K562 (cell line): ENCODE measurements around the gene CNTN4. TPM values are rescaled to one million over a fixed set of nuclear protein-coding genes. Genes with fewer than 3 reads are reported as not detected.

Source experiments
- ATAC-seq: fragments of 200-7000 bp; cut with Tn5 transposase; 3 replicates; pipeline ENCODE4 v1.9.1; 2020; ENCODE audit warnings: moderate library complexity
- BruUV-seq: library from RNA; stranded (reverse); fragments of 400-500 nt; replicated peaks from 2 replicates; lab custom pipeline; 2021; lab: Mats Ljungman, UMichigan
- CTCF ChIA-PET: fragments of 300-600 bp; formaldehyde crosslinking; extraction: SDS; loops from one replicate; lab custom pipeline; 2021; ENCODE audit warnings: low intra/inter-chr PET ratio; lab: Yijun Ruan, JAX
- POLR2A ChIA-PET: fragments of 300-600, 350-650 bp; sonication (Branson Sonifier 250); formaldehyde crosslinking; extraction: SDS; loops from one replicate; lab custom pipeline; 2021; ENCODE audit warnings: antibody characterized with exemption, inconsistent platforms; lab: Yijun Ruan, JAX
- DNase-seq, 4 experiments: peaks; one replicate each; pipeline versions ENCODE4 v3.0.0 to v3.0.0-alpha.2; 2011 to 2018; ENCODE audit warnings: low spot score in 3 of 4, mixed read lengths in 3 of 4; ENCODE audit errors: extremely low read depth in 1 of 4
- FAIRE-seq: peaks from 2 replicates; lab custom pipeline; 2011; peaks lifted over from hg19 to GRCh38; lab: Jason Lieb, UNC
- H2AFZ ChIP-seq: 2 replicates; pipeline ENCODE4 v1.6.0; 2011; ENCODE audit warnings: low read depth, low read length, control low read depth, inconsistent platforms
- H3K27ac ChIP-seq: fragments of 200-600 bp; 3 replicates; pipeline ENCODE4 v1.8.0; 2011; ENCODE audit warnings: low read depth, mild to moderate bottlenecking, control low read depth, inconsistent platforms, low read length, moderate library complexity, mixed read lengths; ENCODE audit errors: extremely low read depth
- H3K27me3 ChIP-seq, 2 experiments: fragments of 300-600 bp in 1 of 2; 2 replicates in 1 of 2; 3 replicates in 1 of 2; pipeline versions ENCODE4 v1.6.0 to v1.8.0; 2011; ENCODE audit warnings: inconsistent platforms in 2 of 2, low read length in 2 of 2, mild to moderate bottlenecking in 1 of 2, mixed read lengths in 1 of 2, moderate library complexity in 1 of 2; ENCODE audit not compliant: control insufficient read depth in 2 of 2, insufficient read depth in 2 of 2
- H3K36me3 ChIP-seq: fragments of 300-600 bp; 3 replicates; pipeline ENCODE4 v1.8.0; 2011; ENCODE audit warnings: mild to moderate bottlenecking, low read length, inconsistent platforms; ENCODE audit not compliant: control insufficient read depth, insufficient read depth
- H3K4me1 ChIP-seq, 2 experiments: fragments of 200-600 bp in 1 of 2; replicated peaks in 1 of 2; 2 replicates in 1 of 2; 3 replicates in 1 of 2; pipeline versions ENCODE4 v1.5.1 to v1.8.0; 2011; ENCODE audit warnings: inconsistent platforms in 2 of 2, low read length in 2 of 2, mild to moderate bottlenecking in 1 of 2, mixed read lengths in 1 of 2, moderate library complexity in 1 of 2; ENCODE audit not compliant: control insufficient read depth in 2 of 2, insufficient read depth in 2 of 2
- H3K4me2 ChIP-seq: 2 replicates; pipeline ENCODE4 v1.6.1; 2011; ENCODE audit warnings: low read length, control low read depth, inconsistent platforms, mixed read lengths; ENCODE audit not compliant: insufficient read depth
- H3K4me3 ChIP-seq: fragments of 200-600 bp; sonication (generic), shearing (Covaris generic); 2 replicates; pipeline ENCODE4 v1.5.1; 2016; ENCODE audit warnings: control low read depth, inconsistent platforms
- H3K79me2 ChIP-seq: fragments of 200-600 bp; 3 replicates; pipeline ENCODE4 v1.8.0; 2011; ENCODE audit warnings: low read length, inconsistent platforms; ENCODE audit not compliant: control insufficient read depth, insufficient read depth
- H3K9ac ChIP-seq, 2 experiments: 2 replicates each; pipeline versions ENCODE4 v1.6.0 to v1.6.1; 2011; ENCODE audit warnings: low read depth in 2 of 2, low read length in 2 of 2, control low read depth in 1 of 2, inconsistent platforms in 1 of 2, mild to moderate bottlenecking in 1 of 2, mixed read lengths in 1 of 2; ENCODE audit not compliant: insufficient read depth in 1 of 2
- H3K9me1 ChIP-seq: one replicate; pipeline ENCODE4 v1.6.0; 2011; ENCODE audit warnings: inconsistent platforms, mild to moderate bottlenecking, low read length, moderate library complexity; ENCODE audit not compliant: control insufficient read depth, insufficient read depth
- H3K9me3 ChIP-seq: replicated peaks from 2 replicates; pipeline ENCODE4 v1.5.1; 2011; ENCODE audit warnings: low read depth, low read length, inconsistent platforms; ENCODE audit not compliant: control insufficient read depth, insufficient read depth
- H4K20me1 ChIP-seq: replicated peaks from 2 replicates; pipeline ENCODE4 v1.6.1; 2011; ENCODE audit warnings: low read length, inconsistent platforms, mixed read lengths; ENCODE audit not compliant: control insufficient read depth, insufficient read depth
- BMI1 ChIP-seq: fragments of 150-350 bp; IDR thresholded peaks from 2 replicates; pipeline ENCODE4 v1.6.1; 2014; ENCODE audit warnings: low read length
- CBFB ChIP-seq: sonication (generic); formaldehyde crosslinking; IDR thresholded peaks from 2 replicates; pipeline ENCODE4 v1.4.0; 2020; ENCODE audit warnings: mild to moderate bottlenecking, missing genetic modification reagents
- EP400 ChIP-seq: fragments of 450-650 bp; IDR thresholded peaks from 2 replicates; pipeline ENCODE4 v1.6.1; 2017; ENCODE audit warnings: antibody characterized with exemption, mild to moderate bottlenecking, moderate library complexity
- ERF ChIP-seq: fragments of 450-650 bp; formaldehyde crosslinking; IDR thresholded peaks from 2 replicates; pipeline ENCODE4 v1.4.0; 2020; ENCODE audit warnings: mild to moderate bottlenecking, mixed read lengths
- FOXO4 ChIP-seq: fragments of 450-650 bp; formaldehyde crosslinking; IDR thresholded peaks from 2 replicates; pipeline ENCODE4 v1.4.0; 2020; ENCODE audit warnings: mild to moderate bottlenecking, moderate library complexity
- GABPB1 ChIP-seq: sonication (generic); formaldehyde crosslinking; IDR thresholded peaks from 2 replicates; pipeline ENCODE4 v1.8.0; 2022; ENCODE audit warnings: mild to moderate bottlenecking, missing genetic modification reagents
- PHB ChIP-seq: fragments of 250-450 bp; sonication (Bioruptor Pico); IDR thresholded peaks from 2 replicates; pipeline ENCODE4 v1.5.0; 2021
- PREB ChIP-seq: sonication (generic); formaldehyde crosslinking; IDR thresholded peaks from 2 replicates; pipeline ENCODE4 v1.8.1; 2023; ENCODE audit warnings: mild to moderate bottlenecking, missing genetic modification reagents
- RCOR1 ChIP-seq, 2 experiments: IDR thresholded peaks; 2 replicates each; pipeline ENCODE4 v1.6.1; 2012; ENCODE audit warnings: low read depth in 2 of 2, low read length in 2 of 2, borderline replicate concordance in 1 of 2, improper control_type of control experiment in 1 of 2
- RUNX1 ChIP-seq: sonication (generic); IDR thresholded peaks from 2 replicates; pipeline ENCODE4 v1.6.1; 2016; ENCODE audit warnings: antibody characterized with exemption, low read depth
- TEAD1 ChIP-seq, 2 experiments: fragments of 450-650 bp in 1 of 2; sonication (generic) in 1 of 2; formaldehyde crosslinking; IDR thresholded peaks; 2 replicates each; pipeline versions ENCODE4 v1.4.0 to v1.8.0; 2020 to 2022; ENCODE audit warnings: mild to moderate bottlenecking in 2 of 2, missing genetic modification reagents in 1 of 2
- TFE3 ChIP-seq: fragments of 450-650 bp; formaldehyde crosslinking; IDR thresholded peaks from 2 replicates; pipeline ENCODE4 v1.4.0; 2020; ENCODE audit warnings: mild to moderate bottlenecking, mixed read lengths
- ZMIZ1 ChIP-seq, 2 experiments: fragments of 150-350 bp in 1 of 2; IDR thresholded peaks; 2 replicates each; pipeline ENCODE4 v1.6.1; 2012 to 2016; ENCODE audit warnings: low read depth in 2 of 2, low read length in 2 of 2, mild to moderate bottlenecking in 1 of 2, moderate library complexity in 1 of 2
- ZNF146 ChIP-seq: IDR thresholded peaks from one replicate; pipeline ENCODE4 v1.6.1; 2018; ENCODE audit warnings: missing compliant biosample characterization; ENCODE audit not compliant: unreplicated experiment
- ZNF695 ChIP-seq: fragments of 450-650 bp; formaldehyde crosslinking; IDR thresholded peaks from 2 replicates; pipeline ENCODE4 v1.4.0; 2020; ENCODE audit warnings: mild to moderate bottlenecking, moderate library complexity
- WGBS: fragments of 100-300 bp; shearing (Covaris generic); methylation state at CpG from one replicate; pipeline ENCODE4 v1.1.6; 2016; ENCODE audit warnings: low coverage, mixed read lengths; ENCODE audit not compliant: insufficient coverage; ENCODE audit errors: missing lambda C conversion rate; 5-methylcytosine and 5-hydroxymethylcytosine counted together
- in situ Hi-C: fragments of 300-500 bp; cut with MboI; formaldehyde crosslinking; loops from 4 replicates; pipeline ENCODE4 v1.15.0; 2018; ENCODE audit warnings: inconsistent platforms, mixed read lengths
- intact Hi-C: fragments of 100-400 bp; cut with micrococcal nuclease; formaldehyde crosslinking; loops from 2 replicates; pipeline ENCODE4 v1.14.2; 2022
- polyA plus RNA-seq, 8 experiments: library from polyadenylated mRNA; depleted of rRNA in 4 of 8; stranded (reverse) in 5 of 8; unstranded in 3 of 8; fragments of >200 nt; fragmentation: Nextera tagmentation in 2 of 8; fragmentation: Illumina TruSeq in 1 of 8; extraction: Ambion mirVana in 2 of 8; extraction: Trizol in 1 of 8; gene quantifications; 2 replicates each; pipeline versions ENCODE4 v1.2.1 to v1.2.3, GENCODE V29; 2011 to 2014; ENCODE audit warnings: inconsistent platforms in 1 of 8, missing spikeins in 1 of 8
- total RNA-seq, 7 experiments: library from RNA; depleted of rRNA in 6 of 7; stranded (reverse); fragments of >200 nt in 6 of 7; fragmentation: Illumina TruSeq in 2 of 7; extraction: Trizol in 2 of 7; gene quantifications; 2 replicates each; pipeline versions ENCODE4 v1.2.1 to v1.2.3, GENCODE V29; 2011 to 2021; ENCODE audit warnings: low replicate concordance in 1 of 7

CNTN4 gene
- total and polyA plus RNA-seq, 9 of the 15 experiments (the other 6 are each of a cell fraction or from before 2014, with no cell fraction given): not detected

- Histone ChIP-seq H3K27me3 (no peaks in the 10 kb centered on the region), H3K4me3 (no peak overlapping the region), H3K9me1 (no peaks in the 10 kb centered on the region), H3K9me3 (0 out of 2 replicates have a peak, but pooled peaks cover 4% of the 10 kb centered on the region), H3K9ac (no peak overlapping the region), H3K27ac (no peak overlapping the region), H2AFZ (no peak overlapping the region), H3K4me1 (no peaks in the 10 kb centered on the region), H3K4me2 (no peak overlapping the region), H3K79me2 (no peaks in the 10 kb centered on the region), H3K36me3 (no peaks in the 10 kb centered on the region), H4K20me1 (no peaks in the 10 kb centered on the region)
- DNase-seq (no peak), ATAC-seq (no peak), FAIRE-seq (no peak)
- 0% methylated on average over 1 of the region's 1 CpG for WGBS
- ChIA-PET POLR2A (no interaction called here), CTCF (no interaction called here)
- in situ Hi-C loops: no loop called here
- no TSS peak for BruUV-seq
- intact Hi-C loops: no loop called here
- TF ChIP-seq RCOR1 (IDR thresholded peaks at IDR 0.05; ENCODE audit: borderline replicate concordance in 1 of 2, low read depth in 2 of 2, low read length in 2 of 2): no peak
- no peak for TF ChIP-seq ZNF695 (CRISPR knock-in tag)
- no peak for TF ChIP-seq TEAD1 (CRISPR knock-in tag; IDR thresholded peaks at IDR 0.05)
- TF ChIP-seq RUNX1: no peak
- no peak for TF ChIP-seq ZMIZ1 (IDR thresholded peaks at IDR 0.05; ENCODE audit: low read depth in 2 of 2, low read length in 2 of 2)
- TF ChIP-seq PHB (CRISPR knock-in tag): no peak
- TF ChIP-seq ZNF146: no peak
- no peak for TF ChIP-seq BMI1
- TF ChIP-seq PREB: no peak
- no peak for TF ChIP-seq FOXO4 (CRISPR knock-in tag)
- no peak for TF ChIP-seq TFE3 (CRISPR knock-in tag)
- no peak for TF ChIP-seq EP400
- TF ChIP-seq CBFB (CRISPR knock-in tag): no peak
- no peak for TF ChIP-seq ERF
- TF ChIP-seq GABPB1 (CRISPR knock-in tag): no peak
These were observed 202.7 kb downstream of the CNTN4 start for GRCh38 chr3:2301361-2301760.
